Central memory CD8-positive, alpha-beta T cell (primary cell): ENCODE data around the gene DPH7.
"Not testable (repeated sequence)": the region's sequence is repeated elsewhere in the genome, so short reads cannot be mapped to it uniquely, and the experiment has no call there.

Experiments
- ATAC-seq: fragments of 150-1000 bp; cut with Tn5 transposase; replicated peaks from 2 replicates; pipeline ENCODE4 v1.10.0; 2022; ENCODE audit warnings: mild to moderate bottlenecking, moderate FRiP score, moderate number of reproducible peaks; ENCODE audit not compliant: poor library complexity, severe bottlenecking; ENCODE audit errors: extremely low read depth
- DNase-seq, 2 donors: peaks; one replicate each; pipeline ENCODE4 v3.0.0; 2021; ENCODE audit warnings: low spot score in 2 of 2
- H3K27ac Mint-ChIP-seq: one replicate; pipeline ENCODE4 v1.8.0; 2022; ENCODE audit warnings: low read depth, mild to moderate bottlenecking, moderate library complexity, mixed read lengths
- H3K27me3 Mint-ChIP-seq: one replicate; pipeline ENCODE4 v1.8.0; 2022; ENCODE audit warnings: mixed read lengths
- H3K36me3 Mint-ChIP-seq: one replicate; pipeline ENCODE4 v1.8.0; 2022; ENCODE audit warnings: mild to moderate bottlenecking, moderate library complexity, mixed read lengths; ENCODE audit not compliant: insufficient read depth
- H3K4me1 Mint-ChIP-seq: one replicate; pipeline ENCODE4 v1.8.0; 2022; ENCODE audit warnings: mixed read lengths
- H3K4me3 Mint-ChIP-seq: one replicate; pipeline ENCODE4 v1.8.0; 2022; ENCODE audit warnings: mild to moderate bottlenecking, moderate library complexity, mixed read lengths
- H3K9me3 Mint-ChIP-seq: one replicate; pipeline ENCODE4 v1.8.0; 2022; ENCODE audit warnings: mixed read lengths

Gene DPH7

GRCh38 chr9:137544176-137544760, 34.5 kb downstream of the DPH7 start:
- Mint-ChIP-seq H3K4me1 (no peaks in the 10 kb centered on the region), H3K36me3 (peaks cover 7% of the 10 kb centered on the region), H3K27ac (peak overlapping the region; percentile 23), H3K4me3 (no peak overlapping the region), H3K9me3 (no peaks in the 10 kb centered on the region), H3K27me3 (no peaks in the 10 kb centered on the region)
- DNase-seq, result no peak
- no peak for ATAC-seq

GRCh38 chr9:137543237-137543963, 35.3 kb downstream of the DPH7 start:
- H3K36me3 Mint-ChIP-seq, result peaks cover 7% of the 10 kb centered on the region
- no peaks in the 10 kb centered on the region for H3K4me1 Mint-ChIP-seq
- H3K9me3 Mint-ChIP-seq, result no peaks in the 10 kb centered on the region
- H3K4me3 Mint-ChIP-seq, result no peak overlapping the region
- no peak overlapping the region for H3K27ac Mint-ChIP-seq
- ATAC-seq (no peak), DNase-seq (no peak)
- H3K27me3 Mint-ChIP-seq, result no peaks in the 10 kb centered on the region

- H3K27me3 Mint-ChIP-seq, result no peaks in the 10 kb centered on the region
- DNase-seq (no peak), ATAC-seq (no peak)
- H3K9me3 Mint-ChIP-seq, result no peaks in the 10 kb centered on the region
- H3K4me3 Mint-ChIP-seq, result no peak overlapping the region
- H3K27ac Mint-ChIP-seq, result no peak overlapping the region
- H3K36me3 Mint-ChIP-seq, result peaks cover 7% of the 10 kb centered on the region
- peaks cover 3% of the 10 kb centered on the region for H3K4me1 Mint-ChIP-seq
Observed at GRCh38 chr9:137542486-137542885, 36.2 kb downstream of the DPH7 start.

DNA sequence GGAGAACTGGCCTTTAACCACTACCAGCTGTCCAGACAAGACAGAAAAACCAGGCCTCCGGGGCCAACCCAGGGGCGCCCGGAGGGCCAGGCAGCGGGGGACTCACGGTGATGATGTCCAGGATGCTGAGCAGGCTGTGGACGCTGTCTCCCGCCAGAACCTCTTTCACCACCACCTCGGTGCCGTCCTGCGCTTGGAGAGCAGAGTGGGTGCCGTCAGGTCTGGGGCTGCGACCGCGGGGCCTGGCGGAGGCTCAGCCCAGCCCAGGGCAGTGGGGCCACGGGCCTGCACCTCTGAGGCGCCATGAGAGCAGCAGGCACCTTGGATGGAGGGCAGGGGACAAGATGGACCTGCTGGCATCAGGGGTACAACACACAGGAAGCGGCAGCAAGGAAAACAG, 38.2 kb downstream of the DPH7 start:
- DNase-seq, result no peak
- H3K9me3 Mint-ChIP-seq, result no peaks in the 10 kb centered on the region
- peaks cover 7% of the 10 kb centered on the region for H3K36me3 Mint-ChIP-seq
- H3K27me3 Mint-ChIP-seq, result no peaks in the 10 kb centered on the region
- H3K4me1 Mint-ChIP-seq, result peaks cover 19% of the 10 kb centered on the region
- H3K4me3 Mint-ChIP-seq, result no peak overlapping the region
- no peak overlapping the region for H3K27ac Mint-ChIP-seq
- ATAC-seq, result no peak

DNA sequence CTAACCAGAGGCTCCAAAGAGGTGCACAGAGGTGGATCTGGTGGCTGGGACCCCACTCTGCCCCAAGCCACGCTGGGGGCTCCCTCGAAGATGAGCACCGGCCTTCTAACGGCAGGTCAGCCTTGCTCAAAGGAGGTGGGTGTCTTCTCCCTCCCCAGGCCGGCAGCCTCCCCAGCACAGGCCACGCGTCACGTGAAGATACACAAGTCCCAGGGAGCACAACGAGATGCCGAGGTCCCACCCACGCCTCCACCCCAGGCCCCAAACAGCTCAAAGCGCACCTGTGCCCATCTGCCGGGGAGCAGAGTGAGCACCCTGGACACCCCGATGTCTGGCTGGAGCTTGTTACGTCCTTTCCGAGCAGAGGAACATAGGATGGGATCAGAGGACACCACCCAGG, 40.7 kb downstream of the DPH7 start:
- no peak overlapping the region for H3K4me3 Mint-ChIP-seq
- peaks cover 10% of the 10 kb centered on the region for H3K36me3 Mint-ChIP-seq
- H3K27me3 Mint-ChIP-seq, result no peaks in the 10 kb centered on the region
- ATAC-seq (no peak), DNase-seq (no peak)
- no peaks in the 10 kb centered on the region for H3K9me3 Mint-ChIP-seq
- H3K27ac Mint-ChIP-seq, result no peak overlapping the region
- peaks cover 30% of the 10 kb centered on the region for H3K4me1 Mint-ChIP-seq

GRCh38 chr9:137536594-137537131, 42.1 kb downstream of the DPH7 start:
- peak; percentile 28 for ATAC-seq
- H3K9me3 Mint-ChIP-seq, DNase-seq, H3K36me3 Mint-ChIP-seq, H3K27me3 Mint-ChIP-seq, H3K4me3 Mint-ChIP-seq: not testable (repeated sequence)
- Mint-ChIP-seq H3K4me1 (peaks cover 30% of the 10 kb centered on the region), H3K27ac (peak overlapping the region; percentile 20)

- no peak for ATAC-seq
Observed at GRCh38 chr9:137535120-137535428, 43.7 kb downstream of the DPH7 start.

DNA sequence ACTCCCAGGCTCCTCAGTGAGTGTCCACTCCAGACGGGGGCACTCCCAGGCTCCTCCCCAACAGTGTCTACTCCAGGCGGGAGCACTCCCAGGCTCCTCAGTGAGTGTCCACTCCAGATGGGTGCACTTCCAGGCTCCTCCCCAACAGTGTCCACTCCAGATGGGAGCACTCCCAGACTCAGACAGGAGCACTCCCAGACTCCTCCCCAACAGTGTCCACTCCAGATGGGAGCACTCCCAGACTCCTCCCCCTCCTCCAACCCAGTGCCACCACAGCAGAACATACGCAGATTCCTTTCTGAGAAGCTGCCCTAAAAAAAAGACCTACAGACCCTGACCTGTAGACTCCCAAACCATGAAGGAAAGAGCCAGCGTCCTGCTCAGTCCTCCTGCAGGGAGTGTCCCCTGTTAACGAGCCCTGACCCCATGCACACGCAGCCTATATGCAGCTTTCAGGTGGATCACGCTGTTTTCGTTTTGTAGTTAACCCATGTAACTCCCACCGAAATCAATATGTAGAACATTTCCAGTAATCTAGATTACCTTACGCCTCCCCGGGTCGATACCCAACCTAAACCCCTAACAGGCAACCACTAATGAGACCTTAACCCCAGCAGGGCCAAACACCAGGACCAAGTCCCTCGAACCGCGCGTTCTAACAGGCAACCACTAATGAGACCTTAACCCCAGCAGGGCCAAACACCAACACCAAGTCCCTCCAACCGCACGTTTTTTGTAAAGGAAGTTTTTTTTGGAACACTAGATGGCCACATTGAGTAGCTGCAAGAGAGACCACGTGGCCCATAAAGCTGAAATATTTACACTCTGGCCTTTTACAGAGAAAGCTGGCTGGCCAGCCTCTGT, 44.2 kb downstream of the DPH7 start:
- peaks cover 5% of the 10 kb centered on the region for H3K36me3 Mint-ChIP-seq
- H3K27me3 Mint-ChIP-seq, result no peaks in the 10 kb centered on the region
- peaks cover 30% of the 10 kb centered on the region for H3K4me1 Mint-ChIP-seq
- ATAC-seq (no peak), DNase-seq (no peak)
- no peak overlapping the region for H3K4me3 Mint-ChIP-seq
- peak overlapping the region; percentile 79 for H3K27ac Mint-ChIP-seq
- no peaks in the 10 kb centered on the region for H3K9me3 Mint-ChIP-seq

More at GRCh38 chr9:137535120-137535428, 43.7 kb downstream of the DPH7 start:
- H3K9me3 Mint-ChIP-seq, result no peaks in the 10 kb centered on the region
- H3K27ac Mint-ChIP-seq, result peak overlapping the region; percentile 79
- peaks cover 30% of the 10 kb centered on the region for H3K4me1 Mint-ChIP-seq
- no peaks in the 10 kb centered on the region for H3K27me3 Mint-ChIP-seq
- DNase-seq, result no peak
- H3K4me3 Mint-ChIP-seq, result no peak overlapping the region
- H3K36me3 Mint-ChIP-seq, result peaks cover 8% of the 10 kb centered on the region

DNA sequence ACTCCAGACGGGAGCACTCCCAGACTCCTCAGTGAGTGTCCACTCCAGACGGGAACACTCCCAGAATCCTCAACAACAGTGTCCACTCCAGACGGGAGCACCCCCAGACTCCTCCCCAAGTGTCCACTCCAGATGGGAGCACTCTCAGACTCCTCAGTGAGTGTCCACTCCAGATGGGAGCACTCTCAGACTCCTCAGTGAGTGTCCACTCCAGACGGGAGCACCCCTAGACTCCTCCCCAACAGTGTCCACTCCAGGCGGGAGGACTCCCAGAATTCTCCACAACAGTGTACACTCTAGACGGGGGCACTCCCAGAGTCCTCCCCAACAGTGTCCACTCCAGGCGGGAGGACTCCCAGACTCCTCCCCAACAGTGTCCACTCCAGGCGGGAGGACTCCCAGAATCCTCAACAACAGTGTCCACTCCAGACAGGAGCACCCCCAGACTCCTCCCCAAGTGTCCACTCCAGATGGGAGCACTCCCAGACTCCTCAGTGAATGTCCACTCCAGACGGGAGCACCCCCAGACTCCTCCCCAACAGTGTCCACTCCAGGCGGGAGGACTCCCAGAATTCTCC, 45.7 kb downstream of the DPH7 start:
- H3K4me3 Mint-ChIP-seq, H3K36me3 Mint-ChIP-seq, H3K27me3 Mint-ChIP-seq, H3K27ac Mint-ChIP-seq, H3K9me3 Mint-ChIP-seq, ATAC-seq, DNase-seq: not testable (repeated sequence)
- H3K4me1 Mint-ChIP-seq, result peaks cover 30% of the 10 kb centered on the region

- DNase-seq, result no peak
- no peak overlapping the region for H3K27ac Mint-ChIP-seq
- H3K4me1 Mint-ChIP-seq, result peaks cover 14% of the 10 kb centered on the region
- ATAC-seq, result no peak
- H3K27me3 Mint-ChIP-seq, result no peaks in the 10 kb centered on the region
- H3K36me3 Mint-ChIP-seq, result peaks cover 5% of the 10 kb centered on the region
- no peaks in the 10 kb centered on the region for H3K9me3 Mint-ChIP-seq
- H3K4me3 Mint-ChIP-seq, result no peak overlapping the region
Observed at GRCh38 chr9:137531099-137531765, 47.5 kb downstream of the DPH7 start.

DNA sequence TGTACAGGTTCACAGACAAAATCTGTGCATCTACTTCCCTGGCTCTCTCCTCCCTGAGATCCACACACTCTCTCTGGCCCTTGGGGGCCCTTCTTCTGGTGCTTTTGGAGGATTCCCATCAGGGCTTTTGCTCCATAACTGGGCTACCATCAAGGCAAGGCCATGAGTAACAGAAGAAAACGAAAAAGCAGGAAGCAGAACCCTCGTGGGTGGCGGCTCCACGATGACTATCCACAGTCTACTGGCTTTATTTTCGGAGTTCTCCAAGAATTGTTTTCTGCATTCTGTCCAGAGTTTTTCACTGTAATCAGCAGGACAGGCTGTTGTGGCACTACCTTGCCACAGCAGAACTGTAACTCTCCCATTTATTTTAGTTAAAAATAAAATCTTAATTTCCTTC, 48.4 kb downstream of the DPH7 start:
- no peak for DNase-seq
- Mint-ChIP-seq H3K36me3 (peaks cover 7% of the 10 kb centered on the region), H3K27me3 (no peaks in the 10 kb centered on the region), H3K4me1 (peaks cover 11% of the 10 kb centered on the region), H3K27ac (no peak overlapping the region), H3K9me3 (no peaks in the 10 kb centered on the region), H3K4me3 (no peak overlapping the region)
- ATAC-seq, result no peak

DNA sequence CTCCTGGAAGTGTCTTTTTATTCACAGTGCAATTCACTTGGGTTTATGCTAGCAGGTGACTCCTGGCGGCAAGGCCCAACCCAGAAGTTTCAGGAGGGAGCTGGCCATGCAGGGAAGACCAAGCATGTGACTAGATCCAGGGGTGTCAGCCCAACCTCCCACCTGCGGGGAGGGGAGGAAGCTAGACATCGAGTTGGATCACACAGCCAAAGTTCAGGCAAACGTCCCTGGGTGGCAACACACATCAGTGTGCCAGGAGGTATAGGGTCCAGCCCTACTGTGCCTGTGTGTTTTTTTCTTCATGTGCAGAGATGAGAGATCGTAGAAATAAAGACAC, 53.8 kb downstream of the DPH7 start:
- DNase-seq (no peak), ATAC-seq (no peak)
- no peak overlapping the region for H3K4me3 Mint-ChIP-seq
- H3K27ac Mint-ChIP-seq, result peak overlapping the region; percentile 76
- H3K9me3 Mint-ChIP-seq, result no peaks in the 10 kb centered on the region
- H3K4me1 Mint-ChIP-seq, result peaks cover 6% of the 10 kb centered on the region
- no peaks in the 10 kb centered on the region for H3K27me3 Mint-ChIP-seq
- peaks cover 2% of the 10 kb centered on the region for H3K36me3 Mint-ChIP-seq
